Measurements from ENCODE around the gene PCDH9.

PCDH9 gene

DNA sequence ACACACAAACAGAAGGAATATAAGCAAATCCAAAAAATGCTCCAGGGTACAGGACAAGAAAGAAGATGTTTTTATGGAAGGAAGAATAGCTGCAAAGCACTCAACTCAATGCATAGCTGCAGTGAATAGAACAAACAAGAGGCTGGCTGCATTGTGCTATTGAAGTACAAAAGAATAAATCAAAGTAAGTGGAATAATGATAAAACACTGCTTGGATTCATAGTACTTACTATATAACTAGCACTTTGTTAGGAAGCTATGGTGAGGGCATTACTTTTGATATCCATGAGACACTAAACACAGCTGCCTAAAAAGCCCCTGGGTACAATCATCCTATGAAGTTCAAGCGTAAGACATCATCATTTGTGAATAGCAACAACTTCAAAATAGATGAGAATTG is 350.1 kb downstream of the PCDH9 start:
- DNase-seq: no peak
- ATAC-seq: no peak
- no peak overlapping the region for H3K4me3 Mint-ChIP-seq

GRCh38 chr13:66875264-66875663 is 354.9 kb downstream of the PCDH9 start:
- Mint-ChIP-seq H3K9me3 (peaks cover 8% of the 10 kb centered on the region), H3K27ac (no peak overlapping the region), H3K4me3 (no peak overlapping the region), H3K4me1 (peaks cover 5% of the 10 kb centered on the region), H3K27me3 (no peaks in the 10 kb centered on the region), H3K36me3 (ENCODE audit: low read depth) (no peaks in the 10 kb centered on the region)
- DNase-seq: no peak
- ATAC-seq: no peak

More for the DNA sequence above, 350.1 kb downstream of the PCDH9 start:
- Mint-ChIP-seq H3K9me3 (peaks cover 11% of the 10 kb centered on the region), H3K27ac (no peak overlapping the region), H3K27me3 (no peaks in the 10 kb centered on the region), H3K4me1 (peaks cover 5% of the 10 kb centered on the region), H3K36me3 (ENCODE audit: low read depth) (no peaks in the 10 kb centered on the region)

GRCh38 chr13:66864627-66865026 is 365.5 kb downstream of the PCDH9 start:
- H3K9me3 Mint-ChIP-seq: peaks cover 4% of the 10 kb centered on the region
- DNase-seq (no peak), ATAC-seq (no peak)
- H3K4me1 Mint-ChIP-seq: no peaks in the 10 kb centered on the region
- no peak overlapping the region for H3K27ac Mint-ChIP-seq
- no peaks in the 10 kb centered on the region for H3K36me3 Mint-ChIP-seq (ENCODE audit: low read depth)
- H3K4me3 Mint-ChIP-seq: no peak overlapping the region
- no peaks in the 10 kb centered on the region for H3K27me3 Mint-ChIP-seq

DNA sequence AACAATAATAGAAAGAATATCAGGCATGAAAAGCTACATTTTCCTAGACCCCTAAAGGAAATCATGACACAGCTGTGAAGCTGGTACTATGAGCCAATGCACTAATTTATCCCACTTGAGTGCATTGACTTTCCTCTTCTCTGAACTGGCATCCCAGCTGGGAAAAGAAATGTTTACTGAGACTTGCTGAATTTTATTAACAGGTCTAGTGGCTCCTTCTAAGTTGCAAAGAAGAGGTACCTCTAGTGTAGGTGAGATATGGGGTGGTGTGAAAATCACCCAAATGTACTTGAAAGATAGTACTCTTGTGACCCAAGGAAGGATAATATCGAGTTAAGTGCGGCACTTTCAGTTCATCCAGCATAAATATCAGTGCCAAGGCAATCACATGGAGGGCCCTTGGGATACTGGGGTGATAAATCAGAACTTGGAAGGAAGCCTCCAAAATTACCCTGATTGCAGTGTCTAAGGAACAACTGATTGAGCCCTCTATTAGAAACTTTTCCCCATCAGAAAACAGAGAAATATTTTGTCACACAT is 369.2 kb downstream of the PCDH9 start:
- Mint-ChIP-seq H3K9me3 (peaks cover 3% of the 10 kb centered on the region), H3K4me3 (no peak overlapping the region), H3K27me3 (no peaks in the 10 kb centered on the region), H3K4me1 (no peaks in the 10 kb centered on the region), H3K27ac (no peak overlapping the region), H3K36me3 (ENCODE audit: low read depth) (no peaks in the 10 kb centered on the region)
- ATAC-seq: no peak
- no peak for DNase-seq

DNA sequence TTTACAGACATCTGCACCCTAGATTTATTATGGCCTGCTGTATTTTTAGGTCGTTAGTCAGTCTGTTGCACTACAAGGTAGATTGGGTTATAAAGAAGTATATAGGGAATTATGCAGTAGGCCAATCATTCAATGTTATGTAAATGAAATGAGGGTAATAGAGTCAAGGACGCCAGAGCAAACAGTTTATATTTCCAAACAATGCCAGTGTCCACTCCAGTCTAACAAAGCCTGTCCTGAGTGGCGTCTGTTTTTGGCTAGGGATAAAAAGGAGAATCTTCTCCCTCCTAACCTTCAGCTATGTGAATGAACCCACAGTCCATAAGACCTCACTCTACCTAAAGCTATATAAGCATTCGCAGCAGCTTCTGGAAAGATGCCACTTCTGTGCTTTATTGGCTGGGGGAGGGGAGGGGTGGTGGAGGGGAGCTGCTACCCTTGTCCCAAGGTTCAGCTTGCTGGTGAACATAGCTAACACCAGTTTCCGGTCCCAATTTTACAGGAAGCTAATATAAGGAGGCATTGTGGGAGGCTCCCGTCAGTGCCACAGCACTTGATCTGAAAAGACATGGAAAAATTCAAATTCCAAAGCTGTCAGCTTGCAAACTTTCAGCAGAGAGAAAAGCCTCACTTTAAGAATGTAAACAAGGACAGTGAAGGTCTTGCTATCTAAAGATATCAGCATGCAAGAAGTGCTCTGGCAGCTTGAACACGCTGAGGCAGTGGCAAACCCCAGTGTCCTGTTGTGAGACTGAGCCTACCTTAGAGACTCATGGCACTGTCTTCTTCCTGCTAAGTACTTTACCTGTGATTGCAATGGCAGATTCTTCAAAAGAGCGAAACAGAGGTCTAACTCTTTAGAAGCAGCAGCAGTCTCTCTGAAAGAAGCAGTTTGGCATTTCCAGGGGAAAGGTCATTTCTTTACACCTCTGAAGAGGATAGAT is 369.9 kb downstream of the PCDH9 start:
- Mint-ChIP-seq H3K4me3 (no peak overlapping the region), H3K4me1 (no peaks in the 10 kb centered on the region), H3K36me3 (ENCODE audit: low read depth) (no peaks in the 10 kb centered on the region), H3K27ac (no peak overlapping the region), H3K27me3 (no peaks in the 10 kb centered on the region), H3K9me3 (no peaks in the 10 kb centered on the region)
- ATAC-seq: no peak
- DNase-seq: no peak

DNA sequence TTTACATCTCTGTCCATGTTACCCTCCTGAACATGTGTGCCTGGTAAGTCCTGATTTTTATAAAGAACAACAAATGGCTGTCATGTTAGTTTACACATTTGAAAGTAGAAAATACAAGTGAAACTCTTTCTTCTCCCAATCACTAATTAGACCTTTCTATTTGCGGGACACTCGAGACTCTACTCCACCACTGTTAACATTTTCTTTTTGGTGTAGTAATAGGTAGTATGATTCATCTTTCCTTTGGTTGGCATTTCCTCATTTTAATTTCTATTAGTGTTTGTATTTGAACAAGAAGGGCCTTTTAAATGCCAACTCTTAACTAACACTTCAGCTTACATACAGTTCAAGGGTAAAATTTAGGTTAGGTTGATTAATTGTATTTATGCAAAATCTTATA is 371.1 kb downstream of the PCDH9 start:
- Mint-ChIP-seq H3K27me3 (no peaks in the 10 kb centered on the region), H3K9me3 (no peaks in the 10 kb centered on the region)
- ATAC-seq: no peak

GRCh38 chr13:66858163-66858562 is 372.0 kb downstream of the PCDH9 start:
- DNase-seq (no peak), ATAC-seq (no peak)
- Mint-ChIP-seq H3K9me3 (no peaks in the 10 kb centered on the region), H3K27me3 (no peaks in the 10 kb centered on the region), H3K4me1 (no peaks in the 10 kb centered on the region), H3K4me3 (no peak overlapping the region), H3K27ac (no peak overlapping the region), H3K36me3 (ENCODE audit: low read depth) (no peaks in the 10 kb centered on the region)

More for the DNA sequence above, 371.1 kb downstream of the PCDH9 start:
- Mint-ChIP-seq H3K4me1 (no peaks in the 10 kb centered on the region), H3K27ac (no peak overlapping the region), H3K36me3 (ENCODE audit: low read depth) (no peaks in the 10 kb centered on the region), H3K4me3 (no peak overlapping the region)
- no peak for DNase-seq

DNA sequence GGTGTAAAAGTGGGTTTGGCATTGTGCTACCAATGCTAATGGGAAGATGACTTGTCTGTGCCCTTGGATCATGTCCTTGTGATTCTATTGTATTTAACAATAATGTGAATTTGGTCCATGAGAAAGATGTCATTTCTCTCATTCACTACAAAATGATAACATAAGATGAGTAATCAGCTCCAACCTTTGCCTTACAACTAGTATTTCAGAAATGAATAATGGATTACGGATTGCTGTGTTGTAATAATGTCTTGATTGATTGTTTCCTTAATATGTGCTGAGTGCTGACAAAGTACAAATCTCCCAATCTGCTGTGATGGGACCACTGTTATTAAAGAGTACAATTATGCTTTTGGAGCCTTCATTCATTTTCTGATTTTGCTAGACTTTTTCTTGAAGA is 375.0 kb downstream of the PCDH9 start:
- no peak for DNase-seq
- Mint-ChIP-seq H3K36me3 (ENCODE audit: low read depth) (no peaks in the 10 kb centered on the region), H3K4me3 (no peak overlapping the region), H3K9me3 (peaks cover 3% of the 10 kb centered on the region), H3K27ac (no peak overlapping the region), H3K4me1 (no peaks in the 10 kb centered on the region), H3K27me3 (no peaks in the 10 kb centered on the region)
- no peak for ATAC-seq

DNA sequence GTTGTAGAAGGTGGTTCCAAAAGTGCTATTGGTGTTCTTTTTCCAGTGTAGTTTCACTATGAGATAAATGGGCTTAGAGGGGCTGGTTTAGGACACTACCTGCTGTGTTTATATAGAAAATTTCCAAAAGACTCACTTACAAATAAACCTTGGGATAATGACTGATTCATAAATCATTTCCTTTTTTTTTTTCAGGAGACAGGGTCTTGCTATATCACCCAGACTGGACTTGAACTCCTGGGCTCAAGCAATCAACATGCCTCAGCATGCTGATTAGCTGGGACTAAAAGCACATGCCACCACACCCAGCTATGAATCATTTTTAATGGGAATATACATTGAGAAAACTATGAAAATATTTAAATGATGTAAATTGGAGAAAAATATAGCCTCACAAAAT is 376.6 kb downstream of the PCDH9 start:
- H3K4me1 Mint-ChIP-seq: no peaks in the 10 kb centered on the region
- no peaks in the 10 kb centered on the region for H3K27me3 Mint-ChIP-seq
- H3K4me3 Mint-ChIP-seq: no peak overlapping the region
- no peaks in the 10 kb centered on the region for H3K36me3 Mint-ChIP-seq (ENCODE audit: low read depth)
- ATAC-seq (no peak), DNase-seq (no peak)
- peaks cover 3% of the 10 kb centered on the region for H3K9me3 Mint-ChIP-seq
- H3K27ac Mint-ChIP-seq: no peak overlapping the region

DNA sequence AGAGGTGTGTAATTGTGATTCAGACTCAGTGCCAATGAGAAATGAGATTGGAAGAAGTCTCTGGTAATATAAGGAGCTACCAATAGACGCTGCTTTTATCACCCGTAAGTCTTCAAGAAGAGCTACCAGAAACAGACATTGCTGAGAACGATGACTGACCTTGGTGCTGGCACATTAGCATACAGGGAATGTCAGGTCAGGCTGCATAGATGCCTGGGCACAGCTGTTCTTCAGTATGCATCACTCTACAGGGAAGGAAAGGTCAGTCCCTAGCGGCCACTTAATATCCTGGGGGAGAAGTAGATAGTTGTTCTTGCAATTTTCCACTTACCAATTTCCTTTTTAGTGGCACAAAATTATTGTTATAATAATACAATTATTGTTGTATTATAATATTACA is 380.4 kb downstream of the PCDH9 start:
- Mint-ChIP-seq H3K27me3 (no peaks in the 10 kb centered on the region), H3K36me3 (ENCODE audit: low read depth) (no peaks in the 10 kb centered on the region), H3K27ac (no peak overlapping the region), H3K9me3 (peaks cover 3% of the 10 kb centered on the region), H3K4me3 (no peak overlapping the region), H3K4me1 (no peaks in the 10 kb centered on the region)
- ATAC-seq: no peak
- DNase-seq: no peak

GRCh38 chr13:66847541-66847940 is 382.6 kb downstream of the PCDH9 start:
- H3K9me3 Mint-ChIP-seq: peaks cover 3% of the 10 kb centered on the region
- H3K36me3 Mint-ChIP-seq (ENCODE audit: low read depth): no peaks in the 10 kb centered on the region
- DNase-seq: no peak
- H3K4me3 Mint-ChIP-seq: no peak overlapping the region
- H3K27me3 Mint-ChIP-seq: no peaks in the 10 kb centered on the region
- no peaks in the 10 kb centered on the region for H3K4me1 Mint-ChIP-seq
- no peak overlapping the region for H3K27ac Mint-ChIP-seq
- no peak for ATAC-seq

GRCh38 chr13:66845393-66845792 is 384.7 kb downstream of the PCDH9 start:
- Mint-ChIP-seq H3K4me1 (no peaks in the 10 kb centered on the region), H3K27me3 (no peaks in the 10 kb centered on the region), H3K9me3 (no peaks in the 10 kb centered on the region), H3K4me3 (no peak overlapping the region), H3K36me3 (ENCODE audit: low read depth) (no peaks in the 10 kb centered on the region), H3K27ac (no peak overlapping the region)
- ATAC-seq (no peak), DNase-seq (no peak)

DNA sequence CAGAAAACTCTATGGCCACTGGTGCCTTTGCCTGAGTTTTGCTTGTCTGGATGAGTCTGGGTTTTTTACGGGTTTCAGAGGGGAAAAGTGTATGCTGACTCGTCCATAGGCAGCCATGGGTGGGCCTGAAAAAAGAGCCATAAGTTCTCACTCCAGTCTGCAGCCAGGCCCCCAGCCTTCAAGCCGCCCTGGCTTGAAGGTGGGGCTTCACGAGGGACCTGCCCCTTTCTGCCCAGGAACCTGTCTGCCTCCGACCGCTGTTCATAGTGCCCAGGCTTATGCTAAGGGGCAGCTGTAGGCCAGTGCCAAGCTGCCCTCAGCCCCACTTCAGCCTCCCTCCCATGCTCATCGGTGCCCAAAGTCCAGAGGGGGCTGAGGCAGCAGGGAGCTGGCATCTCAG is 385.2 kb downstream of the PCDH9 start:
- Mint-ChIP-seq H3K27me3 (no peaks in the 10 kb centered on the region), H3K9me3 (no peaks in the 10 kb centered on the region), H3K27ac (no peak overlapping the region), H3K4me3 (no peak overlapping the region), H3K36me3 (ENCODE audit: low read depth) (no peaks in the 10 kb centered on the region), H3K4me1 (no peaks in the 10 kb centered on the region)
- no peak for ATAC-seq
- DNase-seq: no peak

DNA sequence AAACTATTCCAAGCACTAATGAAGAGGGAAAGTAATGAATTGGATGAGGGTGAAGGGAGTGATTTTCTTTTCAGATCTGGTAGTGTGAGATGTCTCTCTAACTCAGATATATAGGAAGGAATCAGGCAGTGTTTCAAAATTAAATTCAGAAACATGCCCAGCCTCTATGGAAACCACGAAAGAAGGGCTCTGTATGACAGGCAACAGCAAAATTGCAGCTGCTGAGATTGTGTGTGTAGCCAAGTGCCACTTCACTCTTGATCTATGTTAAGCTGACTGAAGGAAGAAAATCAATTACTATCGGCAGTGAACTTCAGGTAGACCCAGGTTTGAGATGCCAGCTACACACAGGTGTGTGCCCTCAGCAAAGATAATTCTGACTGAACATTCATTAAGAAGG is 387.4 kb downstream of the PCDH9 start:
- no peak for DNase-seq
- Mint-ChIP-seq H3K4me3 (no peak overlapping the region), H3K27ac (no peak overlapping the region), H3K36me3 (ENCODE audit: low read depth) (no peaks in the 10 kb centered on the region), H3K9me3 (no peaks in the 10 kb centered on the region), H3K4me1 (no peaks in the 10 kb centered on the region), H3K27me3 (no peaks in the 10 kb centered on the region)
- no peak for ATAC-seq

GRCh38 chr13:66840621-66841020 is 389.5 kb downstream of the PCDH9 start:
- DNase-seq (no peak), ATAC-seq (no peak)
- Mint-ChIP-seq H3K36me3 (ENCODE audit: low read depth) (no peaks in the 10 kb centered on the region), H3K9me3 (no peaks in the 10 kb centered on the region), H3K27ac (no peak overlapping the region), H3K27me3 (no peaks in the 10 kb centered on the region), H3K4me1 (no peaks in the 10 kb centered on the region), H3K4me3 (no peak overlapping the region)

Measured in activated naive CD8-positive, alpha-beta T cell treated with anti-CD3 and anti-CD28 coated beads, Interleukin-2, amount 50 U/mL, for 24 hours (primary cell).